Measurements from ENCODE around the gene ZNF385C.
A peak's percentile ranks its signal among the peaks of the same experiment; 100 is the strongest.
"Not testable (repeated sequence)": the region's sequence is repeated elsewhere in the genome, so short reads cannot be mapped to it uniquely, and the experiment has no call there.

The ZNF385C gene

GRCh38 chr17:42016941-42017865 lies 81.1 kb downstream of the ZNF385C start, which contains the start of gene DNAJC7:
DNAJC7 (minus strand) TSS chr17:42017439; CDS start chr17:42017416, 23 bp downstream.
- peak; percentile 96 for DNase-seq

- DNase-seq: peak; percentile 52
Observed at GRCh38 chr17:42016411-42016831, 81.9 kb downstream of the ZNF385C start.

- DNase-seq: not testable (repeated sequence)
Observed at GRCh38 chr17:42013740-42014139, 84.5 kb downstream of the ZNF385C start.

- not testable (repeated sequence) for DNase-seq
Observed at GRCh38 chr17:42012363-42012762, 85.9 kb downstream of the ZNF385C start.

- no peak for DNase-seq
Observed at GRCh38 chr17:42010898-42011516, 87.3 kb downstream of the ZNF385C start.

- not testable (repeated sequence) for DNase-seq
Observed at GRCh38 chr17:42010266-42010680, 88.0 kb downstream of the ZNF385C start.

- no peak for DNase-seq
Observed at GRCh38 chr17:42009170-42009569, 89.1 kb downstream of the ZNF385C start.

- no peak for DNase-seq
Observed at GRCh38 chr17:42005166-42005565, 93.1 kb downstream of the ZNF385C start.

- no peak for DNase-seq
Observed at GRCh38 chr17:42002792-42003301, 95.4 kb downstream of the ZNF385C start.

- no peak for DNase-seq
Observed at GRCh38 chr17:42002175-42002791, 96.0 kb downstream of the ZNF385C start.

GRCh38 chr17:42001729-42002128 lies 96.5 kb downstream of the ZNF385C start:
- DNase-seq: no peak

GRCh38 chr17:42000413-42001133 lies 97.7 kb downstream of the ZNF385C start:
- DNase-seq: no peak

GRCh38 chr17:41998497-41998896 lies 99.8 kb downstream of the ZNF385C start:
- no peak for DNase-seq

- no peak for DNase-seq
Observed at GRCh38 chr17:41996855-41997164, 101.5 kb downstream of the ZNF385C start.

- no peak for DNase-seq
Observed at GRCh38 chr17:41992576-41992975, 105.7 kb downstream of the ZNF385C start.

GRCh38 chr17:41989702-41990419 lies 108.4 kb downstream of the ZNF385C start:
- no peak for DNase-seq

- no peak for DNase-seq
Observed at GRCh38 chr17:41988418-41988817, 109.9 kb downstream of the ZNF385C start.

GRCh38 chr17:41987642-41988041 lies 110.6 kb downstream of the ZNF385C start:
- peak; percentile 21 for DNase-seq

GRCh38 chr17:41986634-41987033 lies 111.6 kb downstream of the ZNF385C start:
- no peak for DNase-seq

- no peak for DNase-seq
Observed at GRCh38 chr17:41985919-41986318, 112.4 kb downstream of the ZNF385C start.

GRCh38 chr17:41984454-41984853 lies 113.8 kb downstream of the ZNF385C start:
- no peak for DNase-seq
